GM12878 (cell line): Measurements from ENCODE around the gene AKAP13. TPM values are rescaled to one million over a fixed set of nuclear protein-coding genes. Genes with fewer than 3 reads are reported as not detected.

Source experiments
- ATF2 ChIP-seq: IDR thresholded peaks from 2 replicates; pipeline ENCODE4 v1.6.1; 2012; ENCODE audit warnings: low read length, inconsistent platforms
- ATF7 ChIP-seq: fragments of 450-650 bp; IDR thresholded peaks from 2 replicates; pipeline ENCODE4 v1.6.1; 2016; ENCODE audit warnings: low read depth, mild to moderate bottlenecking
- BHLHE40 ChIP-seq, 2 experiments: fragments of 450-650 bp in 1 of 2; IDR thresholded peaks; 2 replicates each; pipeline ENCODE4 v1.6.1; 2011 to 2017; ENCODE audit warnings: low read depth in 2 of 2, borderline replicate concordance in 1 of 2, improper control_type of control experiment in 1 of 2, low read length in 1 of 2, mild to moderate bottlenecking in 1 of 2
- CREM ChIP-seq: IDR thresholded peaks from 2 replicates; pipeline ENCODE4 v1.6.1; 2014; ENCODE audit warnings: antibody characterized with exemption, low read depth
- EZH2 ChIP-seq: IDR thresholded peaks from 2 replicates; pipeline ENCODE4 v1.6.1; 2012; ENCODE audit warnings: low read depth, mild to moderate bottlenecking, control low read depth, inconsistent platforms, low read length, borderline replicate concordance; ENCODE audit not compliant: control insufficient read depth
- GATAD2B ChIP-seq: fragments of 450-650 bp; conservative IDR thresholded peaks from 2 replicates; pipeline ENCODE4 v1.6.1; 2017; ENCODE audit warnings: low read depth, mild to moderate bottlenecking, moderate library complexity
- IKZF2 ChIP-seq, 2 experiments: fragments of 450-650 bp; IDR thresholded peaks; 2 replicates each; pipeline ENCODE4 v1.6.1; 2017; ENCODE audit warnings: mild to moderate bottlenecking in 2 of 2, moderate library complexity in 2 of 2
- KAT2A ChIP-seq: conservative IDR thresholded peaks from 2 replicates; pipeline ENCODE4 v1.6.1; 2011; ENCODE audit warnings: low read depth, low read length; ENCODE audit not compliant: control insufficient read depth
- KLF5 ChIP-seq: fragments of 450-650 bp; IDR thresholded peaks from 2 replicates; pipeline ENCODE4 v1.6.1; 2014; ENCODE audit warnings: mild to moderate bottlenecking; ENCODE audit not compliant: partially characterized antibody
- NBN ChIP-seq: fragments of 450-650 bp; IDR thresholded peaks from 2 replicates; pipeline ENCODE4 v1.6.1; 2016
- NFYA ChIP-seq: IDR thresholded peaks from 2 replicates; pipeline ENCODE4 v1.6.1; 2011; ENCODE audit warnings: low read depth, mild to moderate bottlenecking, low read length, improper control_type of control experiment, borderline replicate concordance
- PKNOX1 ChIP-seq: fragments of 450-650 bp; IDR thresholded peaks from 2 replicates; pipeline ENCODE4 v1.6.1; 2016; ENCODE audit warnings: mild to moderate bottlenecking
- POLR2A ChIP-seq: IDR thresholded peaks from 2 replicates; pipeline ENCODE4 v1.6.1; 2011; ENCODE audit warnings: low read depth, mild to moderate bottlenecking, low read length
- POLR2AphosphoS5 ChIP-seq: IDR thresholded peaks from 2 replicates; pipeline ENCODE4 v1.6.1; 2011; ENCODE audit warnings: mild to moderate bottlenecking, low read length, inconsistent platforms
- PRDM15 ChIP-seq: fragments of 450-650 bp; formaldehyde crosslinking; IDR thresholded peaks from 2 replicates; pipeline ENCODE4 v1.4.0; 2020; ENCODE audit warnings: mild to moderate bottlenecking, moderate library complexity
- RB1 ChIP-seq: fragments of 450-650 bp; formaldehyde crosslinking; IDR thresholded peaks from 2 replicates; pipeline ENCODE4 v1.6.1; 2017; ENCODE audit warnings: mild to moderate bottlenecking, borderline replicate concordance
- RFX5 ChIP-seq: IDR thresholded peaks from 2 replicates; pipeline ENCODE4 v1.6.1; 2011; ENCODE audit warnings: low read depth, low read length, improper control_type of control experiment
- SMARCA5 ChIP-seq: fragments of 450-650 bp; IDR thresholded peaks from 2 replicates; pipeline ENCODE4 v1.6.1; 2017; ENCODE audit warnings: mild to moderate bottlenecking
- STAT3 ChIP-seq: IDR thresholded peaks from 2 replicates; pipeline ENCODE4 v1.6.1; 2011; ENCODE audit warnings: low read depth, low read length, improper control_type of control experiment
- TCF12 ChIP-seq: IDR thresholded peaks from 2 replicates; pipeline ENCODE4 v1.6.1; 2011; ENCODE audit warnings: low read depth, mild to moderate bottlenecking, low read length
- TCF3 ChIP-seq: IDR thresholded peaks from 2 replicates; pipeline ENCODE4 v1.6.1; 2012; ENCODE audit warnings: low read depth, mild to moderate bottlenecking, low read length, borderline replicate concordance; ENCODE audit not compliant: insufficient read depth
- USF1 ChIP-seq: IDR thresholded peaks from 2 replicates; pipeline ENCODE4 v1.6.1; 2011; ENCODE audit warnings: borderline replicate concordance, low read depth, mild to moderate bottlenecking, moderate library complexity, mixed read lengths, low read length; ENCODE audit not compliant: insufficient read depth; ENCODE audit errors: extremely low read length
- YBX1 ChIP-seq: fragments of 450-650 bp; IDR thresholded peaks from 2 replicates; pipeline ENCODE4 v1.6.1; 2016; ENCODE audit warnings: antibody characterized with exemption
- ZNF24 ChIP-seq: fragments of 450-650 bp; IDR thresholded peaks from 2 replicates; pipeline ENCODE4 v1.6.1; 2017; ENCODE audit warnings: antibody characterized with exemption, mild to moderate bottlenecking
- polyA plus RNA-seq, 11 experiments: library from polyadenylated mRNA; depleted of rRNA in 4 of 11; unstranded in 6 of 11; stranded (reverse) in 5 of 11; fragments of >200 nt; fragmentation: Nextera tagmentation in 4 of 11; fragmentation: Illumina TruSeq in 1 of 11; extraction: Ambion mirVana in 4 of 11; extraction: Trizol in 1 of 11; gene quantifications; 1 replicate in 1 of 11; 2 replicates in 10 of 11; pipeline versions ENCODE4 v1.2.1 to v1.2.3, GENCODE V29; 2011 to 2016; ENCODE audit warnings: inconsistent platforms in 2 of 11, missing spikeins in 2 of 11, low read depth in 1 of 11
- total RNA-seq, 4 experiments: library from RNA; depleted of rRNA in 3 of 4; stranded (reverse); fragments of >200 nt in 3 of 4; fragmentation: Illumina TruSeq in 1 of 4; extraction: Trizol in 1 of 4; gene quantifications; 2 replicates each; pipeline versions ENCODE4 v1.2.1 to v1.2.3, GENCODE V29; 2013 to 2021

The AKAP13 gene
- total and polyA plus RNA-seq, 10 of the 15 experiments (the other 5 are each of a cell fraction or from before 2014, with no cell fraction given), result 14.4 to 74.9 (median 55.1) TPM

- TF ChIP-seq ATF2 (peak; percentile 61), SMARCA5 (peak; percentile 60; the same call in 1 of the 2 replicates), POLR2AphosphoS5 (peak; percentile 83), GATAD2B (0 out of 2 replicates have a peak, but pooled peaks have one; percentile 72), PKNOX1 (no peak), RB1 (no peak), KAT2A (no peak), EZH2 (no peak), NFYA (no peak), TCF12 (no peak), NBN (no peak; the same call in 1 of the 2 replicates), RFX5 (no peak), TCF3 (no peak), ATF7 (peak; percentile 11; the same call in 1 of the 2 replicates), ZNF24 (no peak), PRDM15 (CRISPR knock-in tag) (no peak), YBX1 (no peak), STAT3 (peak; percentile 95), POLR2A (peak; percentile 46; the same call in 1 of the 2 replicates), IKZF2 (IDR thresholded peaks at IDR 0.05) (peak; percentile 38 to 64; a peak in 3 of 4 replicates), BHLHE40 (IDR thresholded peaks at IDR 0.05; ENCODE audit: borderline replicate concordance in 1 of 2, low read depth in 2 of 2, low read length in 1 of 2) (no peak), KLF5 (no peak), CREM (peak; percentile 16; the same call in 1 of the 2 replicates), USF1 (no peak)
These were observed 326.5 kb downstream of the AKAP13 start (continued) for GRCh38 chr15:85706779-85707518.
